ENCODE measurements around the gene OGDH. TPM values are rescaled to one million over a fixed set of nuclear protein-coding genes. Genes with fewer than 3 reads are reported as not detected.
A peak's percentile ranks its signal among the peaks of the same experiment; 100 is the strongest.

OGDH gene
- total and polyA plus RNA-seq, 2 of the 13 experiments (the other 11 are each of a cell fraction or from before 2014, with no cell fraction given), result 17.4 to 25.4 TPM

- TF ChIP-seq ZNF142 (CRISPR knock-in tag; IDR thresholded peaks at IDR 0.05), result 0 out of 2 replicates have a peak, but pooled peaks have one; percentile 48
- peak; percentile 72 for TF ChIP-seq SMC3 (IDR thresholded peaks at IDR 0.05; ENCODE audit: low read length)
- TF ChIP-seq YY1 (IDR thresholded peaks at IDR 0.05; ENCODE audit: insufficient read depth, insufficient replicate concordance, low read depth, low read length), result peak; percentile 60
- no peak for TF ChIP-seq RCOR2 (CRISPR knock-in tag; IDR thresholded peaks at IDR 0.05)
- no peak for TF ChIP-seq HCFC1 (IDR thresholded peaks at IDR 0.05; ENCODE audit: low read depth, low read length)
- TF ChIP-seq ZBTB34 (CRISPR knock-in tag; IDR thresholded peaks at IDR 0.05), result no peak
- TF ChIP-seq HOXA5 (CRISPR knock-in tag; IDR thresholded peaks at IDR 0.05), result no peak
- TF ChIP-seq FOSL2 (CRISPR knock-in tag; IDR thresholded peaks at IDR 0.05), result peak; percentile 20; the same call in 1 of the 2 replicates
- no peak for TF ChIP-seq SKIL (CRISPR knock-in tag; IDR thresholded peaks at IDR 0.05; ENCODE audit: borderline replicate concordance)
- TF ChIP-seq ZSCAN21 (CRISPR knock-in tag; IDR thresholded peaks at IDR 0.05; ENCODE audit: borderline replicate concordance), result 0 out of 2 replicates have a peak, but pooled peaks have one; percentile 29
- no peak for TF ChIP-seq ATRX (CRISPR knock-in tag; IDR thresholded peaks at IDR 0.05; ENCODE audit: borderline replicate concordance)
- peak; percentile 45; the same call in 1 of the 2 replicates for TF ChIP-seq KDM4B (CRISPR knock-in tag; IDR thresholded peaks at IDR 0.05)
- no peak for TF ChIP-seq ZNF749 (CRISPR knock-in tag; IDR thresholded peaks at IDR 0.05; ENCODE audit: borderline replicate concordance)
- no peak for TF ChIP-seq POGK (CRISPR knock-in tag; conservative IDR thresholded peaks at IDR 0.05)
- no peak; the same call in 1 of the 2 replicates for TF ChIP-seq ZFP91 (CRISPR knock-in tag; IDR thresholded peaks at IDR 0.05; ENCODE audit: borderline replicate concordance)
- TF ChIP-seq POLR2A (IDR thresholded peaks at IDR 0.05; ENCODE audit: insufficient read depth in 1 of 2, low read depth in 2 of 2, low read length in 2 of 2), result peak in 1 of 2 experiments; percentile 33; a peak in 1 of 4 replicates
Observed at GRCh38 chr7:44565097-44565794, 41.2 kb upstream of the OGDH start (continued).
